ENCODE measurements around the gene LMTK3. TPM values are rescaled to one million over a fixed set of nuclear protein-coding genes. Genes with fewer than 3 reads are reported as not detected.

The LMTK3 gene
- total RNA-seq, 1 donor from 2014 or later = 0.32 TPM

DNA sequence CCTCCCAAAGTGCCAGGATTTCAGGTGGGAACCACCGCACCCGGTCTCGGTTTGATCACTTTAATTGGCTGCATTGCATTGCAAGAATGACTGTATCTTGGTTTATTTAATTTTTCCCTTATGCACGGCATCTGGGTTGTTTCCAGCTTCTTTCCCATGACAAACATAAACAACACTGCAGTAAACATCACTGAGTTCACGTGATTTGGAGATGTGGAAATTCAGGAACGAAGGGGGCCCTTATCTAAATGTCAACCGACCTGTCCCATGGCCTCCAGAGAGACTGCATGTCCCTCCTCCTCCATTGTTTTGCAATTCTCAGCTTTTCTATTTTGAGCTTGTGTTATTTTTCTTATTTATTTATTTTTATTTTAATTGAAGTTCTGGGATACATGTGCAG, 25.9 kb upstream of the LMTK3 start:
- no peaks in the 10 kb centered on the region for H3K36me3 Mint-ChIP-seq (ENCODE audit: unreplicated experiment)
- no peak overlapping the region for H3K27ac Mint-ChIP-seq (ENCODE audit: unreplicated experiment)

DNA sequence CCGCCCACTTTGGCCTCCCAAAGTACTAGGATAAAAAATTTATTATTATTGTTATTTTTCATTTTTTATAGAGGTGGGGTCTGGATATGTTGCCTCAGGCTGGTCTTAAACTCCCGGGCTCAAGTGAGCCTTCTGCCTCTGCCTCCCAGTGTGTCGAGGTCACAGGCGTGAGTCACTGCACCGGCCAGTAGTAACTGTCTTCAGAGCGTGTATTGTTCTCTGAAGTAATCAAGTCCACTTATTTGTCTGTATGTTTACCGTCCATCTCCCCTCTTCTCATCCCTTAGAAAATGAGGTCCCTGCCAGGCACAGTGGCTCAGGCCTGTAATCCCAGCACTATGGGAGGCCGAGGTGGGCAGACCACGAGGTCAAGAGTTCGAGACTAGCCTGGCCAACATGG, 22.1 kb upstream of the LMTK3 start:
- Mint-ChIP-seq H3K36me3 (ENCODE audit: unreplicated experiment) (no peaks in the 10 kb centered on the region), H3K27me3 (ENCODE audit: unreplicated experiment) (peaks cover 10% of the 10 kb centered on the region), H3K4me3 (ENCODE audit: unreplicated experiment) (no peak overlapping the region), H3K9me3 (ENCODE audit: unreplicated experiment) (no peaks in the 10 kb centered on the region), H3K27ac (ENCODE audit: unreplicated experiment) (no peak overlapping the region), H3K4me1 (ENCODE audit: unreplicated experiment) (peaks cover 4% of the 10 kb centered on the region)
- TF ChIP-seq, protein P1, sequence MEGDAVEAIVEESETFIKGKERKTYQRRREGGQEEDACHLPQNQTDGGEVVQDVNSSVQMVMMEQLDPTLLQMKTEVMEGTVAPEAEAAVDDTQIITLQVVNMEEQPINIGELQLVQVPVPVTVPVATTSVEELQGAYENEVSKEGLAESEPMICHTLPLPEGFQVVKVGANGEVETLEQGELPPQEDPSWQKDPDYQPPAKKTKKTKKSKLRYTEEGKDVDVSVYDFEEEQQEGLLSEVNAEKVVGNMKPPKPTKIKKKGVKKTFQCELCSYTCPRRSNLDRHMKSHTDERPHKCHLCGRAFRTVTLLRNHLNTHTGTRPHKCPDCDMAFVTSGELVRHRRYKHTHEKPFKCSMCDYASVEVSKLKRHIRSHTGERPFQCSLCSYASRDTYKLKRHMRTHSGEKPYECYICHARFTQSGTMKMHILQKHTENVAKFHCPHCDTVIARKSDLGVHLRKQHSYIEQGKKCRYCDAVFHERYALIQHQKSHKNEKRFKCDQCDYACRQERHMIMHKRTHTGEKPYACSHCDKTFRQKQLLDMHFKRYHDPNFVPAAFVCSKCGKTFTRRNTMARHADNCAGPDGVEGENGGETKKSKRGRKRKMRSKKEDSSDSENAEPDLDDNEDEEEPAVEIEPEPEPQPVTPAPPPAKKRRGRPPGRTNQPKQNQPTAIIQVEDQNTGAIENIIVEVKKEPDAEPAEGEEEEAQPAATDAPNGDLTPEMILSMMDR (IDR thresholded peaks at IDR 0.05) = no peak
- no peak for DNase-seq (ENCODE audit: extremely low spot score, unreplicated experiment)

More for the DNA sequence above, 25.9 kb upstream of the LMTK3 start:
- H3K27me3 Mint-ChIP-seq (ENCODE audit: unreplicated experiment) = no peaks in the 10 kb centered on the region
- TF ChIP-seq, protein P1 (IDR thresholded peaks at IDR 0.05) = no peak
- H3K9me3 Mint-ChIP-seq (ENCODE audit: unreplicated experiment) = no peaks in the 10 kb centered on the region
- H3K4me1 Mint-ChIP-seq (ENCODE audit: unreplicated experiment) = no peaks in the 10 kb centered on the region
- H3K4me3 Mint-ChIP-seq (ENCODE audit: unreplicated experiment) = no peak overlapping the region
- no peak for DNase-seq (ENCODE audit: extremely low spot score, unreplicated experiment)

DNA sequence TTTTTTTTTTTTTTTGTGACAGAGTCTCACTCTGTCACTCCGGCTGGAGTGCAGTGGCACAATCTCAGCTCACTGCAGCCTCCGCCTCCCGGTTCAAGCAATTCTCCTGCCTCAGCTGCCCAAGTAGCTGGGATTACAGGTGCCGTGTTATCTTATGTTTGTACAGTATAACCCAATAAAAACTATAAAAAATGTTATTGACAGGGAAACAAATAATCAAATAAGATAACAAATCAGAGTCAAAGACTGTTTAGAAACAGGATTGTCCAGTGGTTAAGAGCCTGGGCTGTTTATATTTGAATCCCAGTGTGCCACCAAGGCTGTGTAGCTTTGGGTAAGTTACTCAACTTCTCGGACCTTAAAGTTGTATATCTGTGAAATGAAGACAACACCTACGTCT, 19.1 kb upstream of the LMTK3 start:
- no peaks in the 10 kb centered on the region for H3K36me3 Mint-ChIP-seq (ENCODE audit: unreplicated experiment)
- peaks cover 10% of the 10 kb centered on the region for H3K27me3 Mint-ChIP-seq (ENCODE audit: unreplicated experiment)
- H3K4me1 Mint-ChIP-seq (ENCODE audit: unreplicated experiment) = peaks cover 4% of the 10 kb centered on the region
- H3K9me3 Mint-ChIP-seq (ENCODE audit: unreplicated experiment) = peaks cover 11% of the 10 kb centered on the region
- DNase-seq (ENCODE audit: extremely low spot score, unreplicated experiment) = no peak
- H3K27ac Mint-ChIP-seq (ENCODE audit: unreplicated experiment) = no peak overlapping the region
- TF ChIP-seq, protein P1 (IDR thresholded peaks at IDR 0.05) = no peak
- H3K4me3 Mint-ChIP-seq (ENCODE audit: unreplicated experiment) = no peak overlapping the region

- Mint-ChIP-seq H3K27ac (ENCODE audit: unreplicated experiment) (no peak overlapping the region), H3K36me3 (ENCODE audit: unreplicated experiment) (no peaks in the 10 kb centered on the region), H3K4me1 (ENCODE audit: unreplicated experiment) (peaks cover 4% of the 10 kb centered on the region), H3K9me3 (ENCODE audit: unreplicated experiment) (peaks cover 11% of the 10 kb centered on the region), H3K27me3 (ENCODE audit: unreplicated experiment) (peaks cover 10% of the 10 kb centered on the region), H3K4me3 (ENCODE audit: unreplicated experiment) (no peak overlapping the region)
- TF ChIP-seq, protein P1 (IDR thresholded peaks at IDR 0.05) = no peak
- no peak for DNase-seq (ENCODE audit: extremely low spot score, unreplicated experiment)
Measured at GRCh38 chr19:48530066-48530720, 18.6 kb upstream of the LMTK3 start.

DNA sequence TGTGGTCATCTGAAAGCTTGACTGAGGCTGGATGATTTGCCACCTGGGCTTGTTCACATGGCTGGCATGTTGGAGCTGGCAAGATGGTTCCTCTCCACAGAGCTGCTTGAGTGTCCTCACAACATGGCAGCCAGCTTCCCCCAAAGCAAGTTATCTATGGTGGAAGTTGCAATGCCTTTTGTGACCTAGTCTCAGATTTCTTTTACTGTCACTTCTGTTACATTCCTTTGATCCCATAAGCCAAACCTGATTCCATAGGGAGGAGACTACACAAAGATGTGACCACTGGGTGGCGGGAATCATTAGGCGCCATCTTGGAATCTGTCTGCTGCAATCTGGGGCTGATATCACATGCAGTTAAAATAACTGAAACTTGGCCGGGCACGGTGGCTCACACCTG, 17.5 kb upstream of the LMTK3 start:
- peaks cover 13% of the 10 kb centered on the region for H3K9me3 Mint-ChIP-seq (ENCODE audit: unreplicated experiment)
- TF ChIP-seq, protein P1 (IDR thresholded peaks at IDR 0.05) = no peak
- DNase-seq (ENCODE audit: extremely low spot score, unreplicated experiment) = no peak
- H3K27me3 Mint-ChIP-seq (ENCODE audit: unreplicated experiment) = peaks cover 12% of the 10 kb centered on the region
- H3K36me3 Mint-ChIP-seq (ENCODE audit: unreplicated experiment) = no peaks in the 10 kb centered on the region
- H3K27ac Mint-ChIP-seq (ENCODE audit: unreplicated experiment) = no peak overlapping the region
- H3K4me1 Mint-ChIP-seq (ENCODE audit: unreplicated experiment) = peaks cover 4% of the 10 kb centered on the region
- H3K4me3 Mint-ChIP-seq (ENCODE audit: unreplicated experiment) = no peak overlapping the region

Data from osteocyte (in vitro differentiated cells).